Measurements from ENCODE around the gene SLC6A3.

The SLC6A3 gene

DNA sequence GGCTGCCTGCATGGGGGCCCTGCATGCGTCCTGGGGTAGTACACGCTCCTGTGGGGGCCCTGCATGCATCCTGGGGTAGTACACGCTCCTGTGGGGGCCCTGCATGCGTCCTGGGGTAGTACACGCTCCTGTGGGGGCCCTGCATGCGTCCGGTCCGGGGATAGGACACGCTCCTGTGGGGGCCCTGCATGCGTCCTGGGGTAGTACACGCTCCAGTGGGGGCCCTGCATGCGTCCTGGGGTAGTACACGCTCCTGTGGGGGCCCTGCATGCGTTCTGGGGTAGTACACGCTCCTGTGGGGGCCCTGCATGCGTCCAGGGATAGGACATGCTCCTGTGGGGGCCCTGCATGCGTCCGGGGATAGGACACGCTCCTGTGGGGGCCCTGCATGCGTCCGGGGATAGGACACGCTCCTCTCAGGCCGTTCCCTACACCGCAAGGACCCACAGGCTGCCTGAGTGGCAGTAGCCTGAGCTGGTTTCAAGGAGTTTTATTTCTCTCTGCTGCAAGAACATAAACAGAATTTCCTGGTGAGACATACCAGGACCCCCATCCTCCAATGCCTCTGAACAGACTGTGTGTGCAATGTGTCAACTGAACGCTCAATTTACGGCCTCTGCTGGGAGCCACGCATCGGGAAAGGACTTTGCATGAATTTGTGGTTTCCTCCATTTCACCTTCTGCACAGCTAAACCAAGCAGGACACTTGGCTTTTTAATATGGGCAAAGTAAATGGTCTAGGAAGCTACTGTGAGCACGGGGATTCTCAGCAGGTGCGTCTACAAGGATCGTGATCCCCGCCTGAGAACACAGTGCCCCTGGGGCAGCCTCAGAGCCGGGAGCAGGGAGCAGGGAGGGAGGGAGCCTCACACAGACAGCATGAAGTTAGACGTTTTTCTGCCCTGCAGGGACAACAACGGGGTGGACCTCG, 51.4 kb downstream of the SLC6A3 start:
- POLR2A ChIA-PET, result no interaction called here

DNA sequence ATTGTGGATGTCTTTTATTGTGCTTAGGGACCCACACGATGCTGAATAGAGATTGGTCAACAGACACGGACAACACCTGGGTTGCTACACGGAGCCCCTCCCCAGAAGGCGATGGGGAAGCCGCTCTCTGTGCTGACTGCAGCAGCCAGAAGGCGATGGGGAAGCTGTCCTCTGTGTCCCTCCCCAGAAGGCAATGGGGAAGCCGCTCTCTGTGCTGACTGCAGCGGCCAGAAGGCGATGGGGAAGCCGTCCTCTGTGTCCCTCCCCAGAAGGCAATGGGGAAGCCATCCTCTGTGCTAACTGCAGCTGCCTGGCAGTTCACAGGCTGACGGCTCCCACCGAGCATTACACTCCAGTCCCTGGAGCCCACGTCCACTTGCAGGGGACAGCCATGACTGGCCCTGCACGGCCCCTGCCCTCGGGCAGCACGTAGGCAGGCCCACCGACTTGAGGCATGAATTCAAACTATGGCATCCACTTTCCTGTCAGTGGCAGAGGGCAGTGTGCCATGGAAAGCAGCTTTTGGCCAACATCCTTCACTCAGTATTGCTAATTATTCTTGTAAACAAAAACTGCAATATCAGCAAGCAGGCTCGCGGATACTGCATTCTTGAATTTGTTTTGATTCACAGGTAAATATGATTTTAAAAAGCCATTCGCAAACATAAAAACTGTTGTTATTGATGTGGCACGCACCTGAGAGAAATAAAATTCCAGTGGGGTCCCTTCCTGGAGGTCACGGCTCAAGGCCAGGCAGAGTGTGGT, 52.3 kb downstream of the SLC6A3 start:
- CTCF ChIA-PET, result no interaction called here
- no peak for DNase-seq (ENCODE audit: extremely low spot score)
- POLR2A ChIA-PET, result no interaction called here
- no peak for TF ChIP-seq BHLHE40 (IDR thresholded peaks at IDR 0.05; ENCODE audit: borderline replicate concordance)
- no peak for TF ChIP-seq LEF1 (IDR thresholded peaks at IDR 0.05; ENCODE audit: borderline replicate concordance)
- no peak for TF ChIP-seq L3MBTL2 (conservative IDR thresholded peaks at IDR 0.05)

More for the DNA sequence above, 51.4 kb downstream of the SLC6A3 start:
- CTCF ChIA-PET, result no interaction called here
- TF ChIP-seq ZNF384 (IDR thresholded peaks at IDR 0.05) (no peak), TARDBP (IDR thresholded peaks at IDR 0.05) (no peak), SP1 (IDR thresholded peaks at IDR 0.05) (no peak), SUZ12 (IDR thresholded peaks at IDR 0.05) (no peak), LEF1 (IDR thresholded peaks at IDR 0.05; ENCODE audit: borderline replicate concordance) (no peak), L3MBTL2 (conservative IDR thresholded peaks at IDR 0.05) (no peak), FOXM1 (IDR thresholded peaks at IDR 0.05; ENCODE audit: borderline replicate concordance) (no peak), ELF4 (IDR thresholded peaks at IDR 0.05) (no peak), CTBP1 (IDR thresholded peaks at IDR 0.05; ENCODE audit: borderline replicate concordance) (no peak), BHLHE40 (IDR thresholded peaks at IDR 0.05; ENCODE audit: borderline replicate concordance) (no peak), FOXK2 (IDR thresholded peaks at IDR 0.05) (no peak)
- TF ChIP-seq, protein P1, sequence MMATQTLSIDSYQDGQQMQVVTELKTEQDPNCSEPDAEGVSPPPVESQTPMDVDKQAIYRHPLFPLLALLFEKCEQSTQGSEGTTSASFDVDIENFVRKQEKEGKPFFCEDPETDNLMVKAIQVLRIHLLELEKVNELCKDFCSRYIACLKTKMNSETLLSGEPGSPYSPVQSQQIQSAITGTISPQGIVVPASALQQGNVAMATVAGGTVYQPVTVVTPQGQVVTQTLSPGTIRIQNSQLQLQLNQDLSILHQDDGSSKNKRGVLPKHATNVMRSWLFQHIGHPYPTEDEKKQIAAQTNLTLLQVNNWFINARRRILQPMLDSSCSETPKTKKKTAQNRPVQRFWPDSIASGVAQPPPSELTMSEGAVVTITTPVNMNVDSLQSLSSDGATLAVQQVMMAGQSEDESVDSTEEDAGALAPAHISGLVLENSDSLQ (IDR thresholded peaks at IDR 0.05), result no peak
- DNase-seq (ENCODE audit: extremely low spot score), result no peak

DNA sequence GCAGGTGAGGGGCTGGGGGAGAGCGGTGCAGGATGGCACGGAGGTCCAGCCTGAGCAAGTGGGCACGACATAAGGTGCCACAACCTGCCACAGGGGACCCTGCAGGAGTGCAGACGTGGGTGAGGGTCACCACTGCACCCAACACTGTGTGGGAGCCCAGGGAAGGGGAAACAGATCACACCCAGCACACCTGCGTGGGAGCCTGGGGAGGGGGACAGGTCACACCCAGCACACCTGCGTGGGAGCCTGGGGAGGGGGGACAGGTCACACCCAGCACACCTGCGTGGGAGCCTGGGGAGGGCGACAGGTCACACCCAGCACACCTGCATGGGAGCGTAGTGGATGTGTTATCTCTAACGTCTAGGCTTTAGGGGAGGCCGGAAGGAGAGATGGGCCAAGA, 53.0 kb downstream of the SLC6A3 start:
- ChIA-PET POLR2A (no interaction called here), CTCF (no interaction called here)
- no peak for DNase-seq (ENCODE audit: extremely low spot score)
- TF ChIP-seq LEF1 (IDR thresholded peaks at IDR 0.05; ENCODE audit: borderline replicate concordance) (no peak), ELF4 (IDR thresholded peaks at IDR 0.05) (no peak), SP1 (IDR thresholded peaks at IDR 0.05) (no peak), FOXM1 (IDR thresholded peaks at IDR 0.05; ENCODE audit: borderline replicate concordance) (no peak)

DNA sequence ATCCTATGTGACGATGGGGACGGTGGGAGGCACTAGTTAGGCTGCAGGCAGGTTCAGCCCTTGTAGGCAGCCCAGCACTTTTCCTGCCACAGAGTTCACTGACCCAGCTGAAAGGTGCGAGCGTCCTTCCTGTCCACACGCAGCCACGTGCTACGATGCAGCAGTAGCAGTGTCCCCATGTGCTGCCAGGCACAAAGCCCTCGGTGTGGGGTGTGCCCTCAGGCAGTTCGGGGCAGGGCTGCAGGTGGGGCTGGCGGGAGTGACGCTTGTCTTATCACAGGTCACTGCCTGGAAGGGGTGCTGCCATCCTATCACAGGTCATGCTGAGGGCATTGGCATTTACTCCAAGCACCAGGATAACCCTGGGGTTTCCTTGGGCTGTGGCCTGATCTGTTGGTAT, 53.5 kb downstream of the SLC6A3 start:
- CTCF ChIA-PET, result no interaction called here
- TF ChIP-seq, protein P1 (IDR thresholded peaks at IDR 0.05), result no peak
- no peak for TF ChIP-seq ARNT (IDR thresholded peaks at IDR 0.05)
- TF ChIP-seq SUZ12 (IDR thresholded peaks at IDR 0.05), result no peak
- no peak for TF ChIP-seq BHLHE40 (IDR thresholded peaks at IDR 0.05; ENCODE audit: borderline replicate concordance)
- TF ChIP-seq FOXA1 (IDR thresholded peaks at IDR 0.05), result no peak
- no peak for TF ChIP-seq L3MBTL2 (conservative IDR thresholded peaks at IDR 0.05)
- TF ChIP-seq HDGF (IDR thresholded peaks at IDR 0.05; ENCODE audit: borderline replicate concordance), result no peak
- no peak for TF ChIP-seq ELF4 (IDR thresholded peaks at IDR 0.05)
- no peak for TF ChIP-seq CTBP1 (IDR thresholded peaks at IDR 0.05; ENCODE audit: borderline replicate concordance)
- POLR2A ChIA-PET, result no interaction called here
- no peak for DNase-seq (ENCODE audit: extremely low spot score)

DNA sequence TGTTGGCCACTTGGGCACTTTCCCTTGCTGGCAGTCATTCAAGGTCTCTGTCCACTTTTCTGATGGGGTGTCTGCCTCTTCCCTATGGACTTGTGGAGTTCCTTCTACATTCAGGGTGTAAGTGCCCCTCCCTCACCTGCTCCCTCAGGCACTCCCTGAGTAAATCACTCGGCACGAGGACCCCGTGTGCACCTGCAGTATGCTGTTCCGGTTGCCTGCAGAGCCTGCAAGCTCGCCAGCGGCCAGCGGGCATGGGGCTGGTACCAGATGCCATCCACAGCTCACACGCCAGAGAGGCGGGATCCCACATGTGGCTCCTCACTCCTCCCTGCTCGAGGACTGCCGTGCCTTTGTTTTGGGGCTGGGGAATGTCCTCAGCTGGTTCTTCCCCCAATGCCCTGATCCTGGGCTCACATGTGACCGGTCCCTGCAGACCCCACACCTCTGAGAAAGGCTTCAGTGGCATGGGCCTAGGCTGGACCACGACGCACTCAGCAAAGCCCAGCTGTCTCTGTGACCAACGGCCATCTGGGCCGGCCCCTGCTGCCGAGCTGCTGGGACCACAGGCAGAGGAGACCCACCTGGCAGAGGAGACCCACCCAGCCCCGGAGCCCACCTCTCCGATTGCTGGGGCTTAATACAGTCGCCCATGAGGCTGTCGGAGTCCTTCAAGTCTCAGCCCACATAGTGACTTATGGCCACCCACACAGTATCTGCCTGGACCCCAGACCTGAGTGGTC, 54.2 kb downstream of the SLC6A3 start:
- TF ChIP-seq FOXM1 (IDR thresholded peaks at IDR 0.05; ENCODE audit: borderline replicate concordance) (no peak), NFRKB (IDR thresholded peaks at IDR 0.05) (no peak), HDGF (IDR thresholded peaks at IDR 0.05; ENCODE audit: borderline replicate concordance) (no peak), CTBP1 (IDR thresholded peaks at IDR 0.05; ENCODE audit: borderline replicate concordance) (no peak), BHLHE40 (IDR thresholded peaks at IDR 0.05; ENCODE audit: borderline replicate concordance) (no peak), L3MBTL2 (conservative IDR thresholded peaks at IDR 0.05) (no peak), ARNT (IDR thresholded peaks at IDR 0.05) (no peak), FOXK2 (IDR thresholded peaks at IDR 0.05) (no peak), SP1 (IDR thresholded peaks at IDR 0.05) (no peak), ZNF384 (IDR thresholded peaks at IDR 0.05) (no peak), ELF4 (IDR thresholded peaks at IDR 0.05) (no peak), LEF1 (IDR thresholded peaks at IDR 0.05; ENCODE audit: borderline replicate concordance) (no peak), SUZ12 (IDR thresholded peaks at IDR 0.05) (no peak), FOXA1 (IDR thresholded peaks at IDR 0.05) (no peak), TARDBP (IDR thresholded peaks at IDR 0.05) (no peak)
- TF ChIP-seq, protein P1 (IDR thresholded peaks at IDR 0.05), result no peak
- POLR2A ChIA-PET, result no interaction called here
- no peak for DNase-seq (ENCODE audit: extremely low spot score)
- CTCF ChIA-PET, result interaction anchor here (0.7 kb wide), 1 partner anchor 10 kb away, joined by 3 read pairs; no protein-coding TSS in a partner anchor

Data from HEK293T (cell line).